GM12872 (cell line): ENCODE results near the gene ASIC3.

Experiments used
- TF ChIP-seq, protein P1 (sequence below): IDR thresholded peaks from 3 replicates; pipeline ENCODE4 v1.5.1; 2011; ENCODE audit warnings: low read depth, mild to moderate bottlenecking, low read length, moderate library complexity; ENCODE audit not compliant: insufficient read depth

ASIC3 gene

GRCh38 chr7:151011097-151011409 lies 37.3 kb upstream of the ASIC3 start:
- TF ChIP-seq, protein P1, sequence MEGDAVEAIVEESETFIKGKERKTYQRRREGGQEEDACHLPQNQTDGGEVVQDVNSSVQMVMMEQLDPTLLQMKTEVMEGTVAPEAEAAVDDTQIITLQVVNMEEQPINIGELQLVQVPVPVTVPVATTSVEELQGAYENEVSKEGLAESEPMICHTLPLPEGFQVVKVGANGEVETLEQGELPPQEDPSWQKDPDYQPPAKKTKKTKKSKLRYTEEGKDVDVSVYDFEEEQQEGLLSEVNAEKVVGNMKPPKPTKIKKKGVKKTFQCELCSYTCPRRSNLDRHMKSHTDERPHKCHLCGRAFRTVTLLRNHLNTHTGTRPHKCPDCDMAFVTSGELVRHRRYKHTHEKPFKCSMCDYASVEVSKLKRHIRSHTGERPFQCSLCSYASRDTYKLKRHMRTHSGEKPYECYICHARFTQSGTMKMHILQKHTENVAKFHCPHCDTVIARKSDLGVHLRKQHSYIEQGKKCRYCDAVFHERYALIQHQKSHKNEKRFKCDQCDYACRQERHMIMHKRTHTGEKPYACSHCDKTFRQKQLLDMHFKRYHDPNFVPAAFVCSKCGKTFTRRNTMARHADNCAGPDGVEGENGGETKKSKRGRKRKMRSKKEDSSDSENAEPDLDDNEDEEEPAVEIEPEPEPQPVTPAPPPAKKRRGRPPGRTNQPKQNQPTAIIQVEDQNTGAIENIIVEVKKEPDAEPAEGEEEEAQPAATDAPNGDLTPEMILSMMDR, result no peak

GRCh38 chr7:151012031-151012692 lies 36.2 kb upstream of the ASIC3 start:
- TF ChIP-seq, protein P1, result no peak

GRCh38 chr7:151012911-151013347 lies 35.4 kb upstream of the ASIC3 start:
- TF ChIP-seq, protein P1, result peak; percentile 68

GRCh38 chr7:151013356-151013732 lies 35.0 kb upstream of the ASIC3 start:
- TF ChIP-seq, protein P1, result no peak

DNA sequence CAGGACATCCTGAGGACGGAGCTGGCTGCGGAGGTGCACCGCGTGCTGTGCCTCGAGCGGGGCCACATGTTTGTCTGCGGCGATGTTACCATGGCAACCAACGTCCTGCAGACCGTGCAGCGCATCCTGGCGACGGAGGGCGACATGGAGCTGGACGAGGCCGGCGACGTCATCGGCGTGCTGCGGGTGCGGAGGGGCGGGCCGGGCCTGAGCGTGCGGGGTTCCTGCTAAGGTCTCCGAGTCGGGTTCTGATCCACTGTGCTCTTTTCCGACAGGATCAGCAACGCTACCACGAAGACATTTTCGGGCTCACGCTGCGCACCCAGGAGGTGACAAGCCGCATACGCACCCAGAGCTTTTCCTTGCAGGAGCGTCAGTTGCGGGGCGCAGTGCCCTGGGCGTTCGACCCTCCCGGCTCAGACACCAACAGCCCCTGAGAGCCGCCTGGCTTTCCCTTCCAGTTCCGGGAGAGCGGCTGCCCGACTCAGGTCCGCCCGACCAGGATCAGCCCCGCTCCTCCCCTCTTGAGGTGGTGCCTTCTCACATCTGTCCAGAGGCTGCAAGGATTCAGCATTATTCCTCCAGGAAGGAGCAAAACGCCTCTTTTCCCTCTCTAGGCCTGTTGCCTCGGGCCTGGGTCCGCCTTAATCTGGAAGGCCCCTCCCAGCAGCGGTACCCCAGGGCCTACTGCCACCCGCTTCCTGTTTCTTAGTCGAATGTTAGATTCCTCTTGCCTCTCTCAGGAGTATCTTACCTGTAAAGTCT lies 34.4 kb upstream of the ASIC3 start:
- TF ChIP-seq, protein P1, result peak; percentile 43; the same call in 1 of the 3 replicates

DNA sequence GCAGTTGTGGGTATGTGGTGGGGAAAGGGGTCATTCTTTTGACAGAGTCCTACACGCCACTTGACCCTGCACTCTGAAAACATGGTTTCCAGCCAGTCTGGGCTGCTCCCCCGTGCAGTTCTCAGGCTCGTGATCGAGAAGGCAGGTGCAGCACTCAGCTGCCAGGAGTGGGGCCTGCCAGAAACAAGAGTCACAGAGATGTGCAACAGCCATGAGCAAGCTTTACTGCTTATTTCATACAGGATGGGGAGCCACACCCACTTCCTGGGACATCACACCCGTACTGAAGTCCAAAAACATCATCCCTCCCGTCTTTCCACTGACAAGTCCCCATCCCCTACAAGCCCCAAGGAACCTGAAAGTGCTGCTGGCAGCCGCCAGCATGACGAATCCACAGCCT lies 33.4 kb upstream of the ASIC3 start:
- TF ChIP-seq, protein P1, result no peak

- TF ChIP-seq, protein P1, result no peak
These were observed 32.4 kb upstream of the ASIC3 start for GRCh38 chr7:151015967-151016366.
